HEK293 (cell line): Measurements from ENCODE around the gene SLC1A7.

Source experiments
- CTCF ChIA-PET: fragments of 350-600 bp; formaldehyde crosslinking; extraction: SDS; loops from one replicate; lab custom pipeline; 2021; ENCODE audit warnings: antibody characterized with exemption; lab: Yijun Ruan, JAX
- POLR2A ChIA-PET: fragments of 300-600 bp; formaldehyde crosslinking; extraction: SDS; loops from one replicate; lab custom pipeline; 2020; ENCODE audit warnings: antibody characterized with exemption, inconsistent platforms; lab: Yijun Ruan, JAX
- H3K27ac ChIP-seq: fragments of 200-500 bp; sonication (Bioruptor generic); 2 replicates; pipeline ENCODE4 v1.5.1; 2014; ENCODE audit warnings: low read depth, low read length, control low read depth, inconsistent platforms; ENCODE audit errors: extremely low read depth
- H3K36me3 ChIP-seq, 2 experiments: fragments of 200-500 bp in 1 of 2; sonication (Bioruptor generic) in 1 of 2; 1 replicate in 1 of 2; 2 replicates in 1 of 2; pipeline ENCODE4 v1.5.1; 2014 to 2017; ENCODE audit warnings: inconsistent platforms in 2 of 2, low read length in 2 of 2; ENCODE audit not compliant: control insufficient read depth in 2 of 2, insufficient read depth in 1 of 2
- H3K4me1 ChIP-seq: fragments of 200-500 bp; sonication (Bioruptor generic); 2 replicates; pipeline ENCODE4 v1.5.1; 2014; ENCODE audit warnings: mild to moderate bottlenecking, low read length, inconsistent platforms; ENCODE audit not compliant: control insufficient read depth, insufficient read depth
- H3K4me3 ChIP-seq: 2 replicates; pipeline ENCODE4 v1.5.1; 2011; ENCODE audit warnings: low read depth, mild to moderate bottlenecking, control low read depth, low read length, moderate library complexity
- H3K9me3 ChIP-seq: fragments of 200-500 bp; sonication (Bioruptor generic); 2 replicates; pipeline ENCODE4 v1.5.1; 2014; ENCODE audit warnings: low read depth, low read length, inconsistent platforms; ENCODE audit not compliant: control insufficient read depth, insufficient read depth
- PATZ1 ChIP-seq: fragments of 450-650 bp; formaldehyde crosslinking; IDR thresholded peaks from 2 replicates; pipeline ENCODE4 v1.5.1; 2016; ENCODE audit warnings: missing biosample characterization, missing genetic modification characterization
- RBAK ChIP-seq: fragments of 450-650 bp; formaldehyde crosslinking; IDR thresholded peaks from 2 replicates; pipeline ENCODE4 v1.5.1; 2016; ENCODE audit warnings: missing biosample characterization, missing genetic modification characterization
- ZNF16 ChIP-seq: fragments of 450-650 bp; formaldehyde crosslinking; IDR thresholded peaks from 2 replicates; pipeline ENCODE4 v1.5.1; 2016; ENCODE audit warnings: low read depth, missing biosample characterization, missing genetic modification characterization
- ZNF18 ChIP-seq: fragments of 450-650 bp; formaldehyde crosslinking; IDR thresholded peaks from 2 replicates; pipeline ENCODE4 v1.5.1; 2016; ENCODE audit warnings: missing biosample characterization, missing genetic modification characterization
- ZNF19 ChIP-seq: fragments of 450-650 bp; formaldehyde crosslinking; IDR thresholded peaks from 2 replicates; pipeline ENCODE4; 2016; ENCODE audit warnings: missing biosample characterization, missing genetic modification characterization, low read depth
- ZNF239 ChIP-seq: fragments of 450-650 bp; formaldehyde crosslinking; IDR thresholded peaks from 2 replicates; pipeline ENCODE4 v1.5.1; 2016; ENCODE audit warnings: missing biosample characterization, missing genetic modification characterization
- ZNF311 ChIP-seq: fragments of 450-650 bp; formaldehyde crosslinking; IDR thresholded peaks from 2 replicates; pipeline ENCODE4 v1.5.1; 2017; ENCODE audit warnings: missing biosample characterization, missing genetic modification characterization, borderline replicate concordance
- ZNF416 ChIP-seq: fragments of 450-650 bp; formaldehyde crosslinking; IDR thresholded peaks from 2 replicates; pipeline ENCODE4 v1.5.1; 2016; ENCODE audit warnings: missing biosample characterization, missing genetic modification characterization
- ZNF501 ChIP-seq: fragments of 450-650 bp; formaldehyde crosslinking; IDR thresholded peaks from 2 replicates; pipeline ENCODE4 v1.5.1; 2016; ENCODE audit warnings: missing biosample characterization, missing genetic modification characterization
- ZNF623 ChIP-seq: fragments of 450-650 bp; formaldehyde crosslinking; IDR thresholded peaks from 2 replicates; pipeline ENCODE4 v1.5.1; 2016; ENCODE audit warnings: missing biosample characterization, missing genetic modification characterization
- ZNF664 ChIP-seq: fragments of 450-650 bp; formaldehyde crosslinking; IDR thresholded peaks from 2 replicates; pipeline ENCODE4 v1.5.1; 2016; ENCODE audit warnings: missing biosample characterization, missing genetic modification characterization
- ZNF747 ChIP-seq: fragments of 450-650 bp; formaldehyde crosslinking; IDR thresholded peaks from 2 replicates; pipeline ENCODE4 v1.5.1; 2016; ENCODE audit warnings: missing biosample characterization, missing genetic modification characterization
- ZNF76 ChIP-seq: fragments of 450-650 bp; formaldehyde crosslinking; IDR thresholded peaks from 2 replicates; pipeline ENCODE4; 2016; ENCODE audit warnings: low read depth, missing biosample characterization, missing genetic modification characterization, borderline replicate concordance
- ZNF843 ChIP-seq: fragments of 450-650 bp; formaldehyde crosslinking; IDR thresholded peaks from 2 replicates; pipeline ENCODE4 v1.5.1; 2016; ENCODE audit warnings: missing biosample characterization, missing genetic modification characterization
- TF ChIP-seq, protein P1 (sequence below): fragments of 450-650 bp; formaldehyde crosslinking; IDR thresholded peaks from 2 replicates; pipeline ENCODE4 v1.5.0; 2017; ENCODE audit warnings: missing biosample characterization, missing genetic modification characterization, borderline replicate concordance
- TF ChIP-seq, protein P2 (sequence below): fragments of 450-650 bp; formaldehyde crosslinking; IDR thresholded peaks from 2 replicates; pipeline ENCODE4 v1.5.1; 2016; ENCODE audit warnings: missing biosample characterization, missing genetic modification characterization

SLC1A7 gene

GRCh38 chr1:53073868-53074311, 68.5 kb downstream of the SLC1A7 start:
- ChIA-PET POLR2A (no interaction called here), CTCF (no interaction called here)
- TF ChIP-seq ZNF843 (no peak), ZNF747 (tag by site-specific recombination) (no peak), ZNF239 (tag by site-specific recombination) (no peak), ZNF16 (tag by site-specific recombination) (no peak), PATZ1 (no peak), ZNF416 (no peak)
- H3K9me3 ChIP-seq, result no peaks in the 10 kb centered on the region
- H3K36me3 ChIP-seq, result no peaks in the 10 kb centered on the region
- no peaks in the 10 kb centered on the region for H3K4me1 ChIP-seq
- H3K27ac ChIP-seq, result no peak overlapping the region
- no peak overlapping the region for H3K4me3 ChIP-seq

GRCh38 chr1:53073287-53073686, 69.2 kb downstream of the SLC1A7 start:
- Histone ChIP-seq H3K36me3 (no peaks in the 10 kb centered on the region), H3K4me1 (no peaks in the 10 kb centered on the region), H3K27ac (no peak overlapping the region), H3K4me3 (no peak overlapping the region), H3K9me3 (no peaks in the 10 kb centered on the region)
- ChIA-PET POLR2A (interaction anchor here (0.6 kb wide), 1 partner anchor 117 kb away, joined by 6 read pairs; no protein-coding TSS in a partner anchor), CTCF (no interaction called here)
- TF ChIP-seq RBAK (tag by site-specific recombination), result no peak
- TF ChIP-seq ZNF76 (tag by site-specific recombination), result no peak
- TF ChIP-seq, protein P1, sequence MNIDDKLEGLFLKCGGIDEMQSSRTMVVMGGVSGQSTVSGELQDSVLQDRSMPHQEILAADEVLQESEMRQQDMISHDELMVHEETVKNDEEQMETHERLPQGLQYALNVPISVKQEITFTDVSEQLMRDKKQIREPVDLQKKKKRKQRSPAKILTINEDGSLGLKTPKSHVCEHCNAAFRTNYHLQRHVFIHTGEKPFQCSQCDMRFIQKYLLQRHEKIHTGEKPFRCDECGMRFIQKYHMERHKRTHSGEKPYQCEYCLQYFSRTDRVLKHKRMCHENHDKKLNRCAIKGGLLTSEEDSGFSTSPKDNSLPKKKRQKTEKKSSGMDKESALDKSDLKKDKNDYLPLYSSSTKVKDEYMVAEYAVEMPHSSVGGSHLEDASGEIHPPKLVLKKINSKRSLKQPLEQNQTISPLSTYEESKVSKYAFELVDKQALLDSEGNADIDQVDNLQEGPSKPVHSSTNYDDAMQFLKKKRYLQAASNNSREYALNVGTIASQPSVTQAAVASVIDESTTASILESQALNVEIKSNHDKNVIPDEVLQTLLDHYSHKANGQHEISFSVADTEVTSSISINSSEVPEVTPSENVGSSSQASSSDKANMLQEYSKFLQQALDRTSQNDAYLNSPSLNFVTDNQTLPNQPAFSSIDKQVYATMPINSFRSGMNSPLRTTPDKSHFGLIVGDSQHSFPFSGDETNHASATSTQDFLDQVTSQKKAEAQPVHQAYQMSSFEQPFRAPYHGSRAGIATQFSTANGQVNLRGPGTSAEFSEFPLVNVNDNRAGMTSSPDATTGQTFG (tag by site-specific recombination), result no peak
- TF ChIP-seq, protein P2, sequence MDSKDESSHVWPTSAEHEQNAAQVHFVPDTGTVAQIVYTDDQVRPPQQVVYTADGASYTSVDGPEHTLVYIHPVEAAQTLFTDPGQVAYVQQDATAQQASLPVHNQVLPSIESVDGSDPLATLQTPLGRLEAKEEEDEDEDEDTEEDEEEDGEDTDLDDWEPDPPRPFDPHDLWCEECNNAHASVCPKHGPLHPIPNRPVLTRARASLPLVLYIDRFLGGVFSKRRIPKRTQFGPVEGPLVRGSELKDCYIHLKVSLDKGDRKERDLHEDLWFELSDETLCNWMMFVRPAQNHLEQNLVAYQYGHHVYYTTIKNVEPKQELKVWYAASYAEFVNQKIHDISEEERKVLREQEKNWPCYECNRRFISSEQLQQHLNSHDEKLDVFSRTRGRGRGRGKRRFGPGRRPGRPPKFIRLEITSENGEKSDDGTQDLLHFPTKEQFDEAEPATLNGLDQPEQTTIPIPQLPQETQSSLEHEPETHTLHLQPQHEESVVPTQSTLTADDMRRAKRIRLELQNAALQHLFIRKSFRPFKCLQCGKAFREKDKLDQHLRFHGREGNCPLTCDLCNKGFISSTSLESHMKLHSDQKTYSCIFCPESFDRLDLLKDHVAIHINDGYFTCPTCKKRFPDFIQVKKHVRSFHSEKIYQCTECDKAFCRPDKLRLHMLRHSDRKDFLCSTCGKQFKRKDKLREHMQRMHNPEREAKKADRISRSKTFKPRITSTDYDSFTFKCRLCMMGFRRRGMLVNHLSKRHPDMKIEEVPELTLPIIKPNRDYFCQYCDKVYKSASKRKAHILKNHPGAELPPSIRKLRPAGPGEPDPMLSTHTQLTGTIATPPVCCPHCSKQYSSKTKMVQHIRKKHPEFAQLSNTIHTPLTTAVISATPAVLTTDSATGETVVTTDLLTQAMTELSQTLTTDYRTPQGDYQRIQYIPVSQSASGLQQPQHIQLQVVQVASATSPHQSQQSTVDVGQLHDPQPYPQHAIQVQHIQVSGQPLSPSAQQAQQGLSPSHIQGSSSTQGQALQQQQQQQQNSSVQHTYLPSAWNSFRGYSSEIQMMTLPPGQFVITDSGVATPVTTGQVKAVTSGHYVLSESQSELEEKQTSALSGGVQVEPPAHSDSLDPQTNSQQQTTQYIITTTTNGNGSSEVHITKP, result no peak
- no peak for TF ChIP-seq ZNF311
- no peak for TF ChIP-seq ZNF501 (tag by site-specific recombination)
- TF ChIP-seq, all 188 proteins: peak for 0

- Histone ChIP-seq H3K27ac (no peak overlapping the region), H3K4me3 (no peak overlapping the region), H3K36me3 (no peaks in the 10 kb centered on the region), H3K4me1 (no peaks in the 10 kb centered on the region), H3K9me3 (no peaks in the 10 kb centered on the region)
- POLR2A ChIA-PET, result no interaction called here
- CTCF ChIA-PET, result no interaction called here
- TF ChIP-seq ZNF18 (tag by site-specific recombination) (no peak), ZNF623 (tag by site-specific recombination) (no peak), ZNF19 (tag by site-specific recombination) (no peak), ZNF664 (tag by site-specific recombination) (no peak)
These were observed 70.5 kb downstream of the SLC1A7 start for GRCh38 chr1:53071915-53072314.
